H7 (cell line): Measurements from ENCODE around the gene C1QTNF7. TPM values are rescaled to one million over a fixed set of nuclear protein-coding genes. Genes with fewer than 3 reads are reported as not detected.

ENCODE experiments used
- DNase-seq: peaks from one replicate; pipeline ENCODE4 v3.0.0; 2012
- H3K27me3 ChIP-seq: 2 replicates; pipeline ENCODE4 v1.6.0; 2011; ENCODE audit warnings: mild to moderate bottlenecking, low read length; ENCODE audit not compliant: control insufficient read depth, insufficient read depth
- H3K36me3 ChIP-seq: replicated peaks from 2 replicates; pipeline ENCODE4 v1.5.1; 2011; ENCODE audit warnings: low read length; ENCODE audit not compliant: control insufficient read depth, insufficient read depth
- H3K4me3 ChIP-seq: 2 replicates; pipeline ENCODE4 v1.5.1; 2011; ENCODE audit warnings: low read depth, mild to moderate bottlenecking, control low read depth, low read length, moderate library complexity; ENCODE audit not compliant: insufficient read depth
- total RNA-seq: library from RNA; depleted of rRNA; stranded (reverse); fragments of >200 nt; shearing (Covaris generic); gene quantifications from 2 replicates; pipeline ENCODE4 v1.2.3, GENCODE V29; 2014

The C1QTNF7 gene
- total RNA-seq, 1 experiment from 2014 or later: not detected

DNA sequence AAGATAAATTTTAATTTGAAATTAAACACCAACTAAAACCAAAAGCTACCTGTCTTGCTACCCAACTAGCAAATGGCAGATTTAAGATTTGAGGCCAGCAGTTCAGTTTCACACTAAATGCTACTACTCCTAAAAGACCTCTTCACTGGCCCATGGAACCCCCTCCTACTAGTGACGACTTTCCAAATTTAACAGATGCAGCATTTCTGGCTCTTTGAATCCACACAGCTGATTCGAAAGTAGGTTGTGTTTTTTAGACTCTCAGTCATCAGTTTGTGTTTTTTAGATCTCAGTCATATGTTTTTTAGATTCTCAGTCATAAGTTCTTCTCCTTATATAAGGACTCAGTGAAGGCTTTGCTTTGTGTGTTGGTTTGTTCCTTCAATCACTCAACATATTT, 30.8 kb downstream of the C1QTNF7 start:
- Histone ChIP-seq H3K27me3 (no peaks in the 10 kb centered on the region), H3K36me3 (no peaks in the 10 kb centered on the region), H3K4me3 (no peak overlapping the region)
- no peak for DNase-seq

DNA sequence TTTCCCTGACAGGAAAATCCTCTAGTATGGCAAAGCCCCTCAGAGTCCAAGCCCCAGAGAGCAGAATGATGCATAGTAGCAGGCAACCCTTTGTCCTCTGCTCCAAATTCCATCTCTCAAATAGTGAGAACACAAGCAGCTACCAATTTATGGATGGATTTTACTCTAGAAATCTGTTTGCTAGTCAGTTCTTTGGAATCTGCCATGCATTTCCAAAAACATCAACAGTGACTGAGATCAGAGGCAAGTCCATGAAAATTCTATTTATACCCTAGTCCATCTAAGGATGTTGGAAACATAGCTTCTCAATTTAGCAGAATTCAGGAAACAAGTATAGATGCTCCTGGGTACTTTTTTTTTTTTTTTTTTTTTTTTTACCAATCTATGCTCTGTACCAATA, 31.9 kb downstream of the C1QTNF7 start:
- H3K4me3 ChIP-seq: no peak overlapping the region
- DNase-seq: no peak
- H3K27me3 ChIP-seq: no peaks in the 10 kb centered on the region
- no peaks in the 10 kb centered on the region for H3K36me3 ChIP-seq

DNA sequence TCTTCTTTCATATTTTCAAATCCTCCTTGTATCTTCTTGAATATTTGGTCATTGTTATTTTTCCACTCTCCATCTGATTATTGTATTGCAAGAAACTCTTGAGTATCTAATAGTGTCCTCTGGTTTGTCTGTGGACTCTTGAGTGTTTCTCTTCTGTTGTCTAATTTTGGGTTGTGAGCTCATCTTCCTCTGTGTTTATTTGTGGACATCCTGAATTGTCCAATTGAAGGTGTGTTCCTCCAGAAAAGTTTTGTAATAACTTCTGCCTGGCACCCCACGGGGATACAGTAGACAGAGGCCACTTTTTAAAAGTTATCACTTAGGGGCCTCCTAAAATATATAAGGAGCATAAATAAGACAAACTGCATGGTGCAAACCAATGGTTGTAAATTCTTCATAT, 38.8 kb downstream of the C1QTNF7 start:
- Histone ChIP-seq H3K4me3 (no peak overlapping the region), H3K27me3 (no peaks in the 10 kb centered on the region), H3K36me3 (no peaks in the 10 kb centered on the region)
- no peak for DNase-seq

DNA sequence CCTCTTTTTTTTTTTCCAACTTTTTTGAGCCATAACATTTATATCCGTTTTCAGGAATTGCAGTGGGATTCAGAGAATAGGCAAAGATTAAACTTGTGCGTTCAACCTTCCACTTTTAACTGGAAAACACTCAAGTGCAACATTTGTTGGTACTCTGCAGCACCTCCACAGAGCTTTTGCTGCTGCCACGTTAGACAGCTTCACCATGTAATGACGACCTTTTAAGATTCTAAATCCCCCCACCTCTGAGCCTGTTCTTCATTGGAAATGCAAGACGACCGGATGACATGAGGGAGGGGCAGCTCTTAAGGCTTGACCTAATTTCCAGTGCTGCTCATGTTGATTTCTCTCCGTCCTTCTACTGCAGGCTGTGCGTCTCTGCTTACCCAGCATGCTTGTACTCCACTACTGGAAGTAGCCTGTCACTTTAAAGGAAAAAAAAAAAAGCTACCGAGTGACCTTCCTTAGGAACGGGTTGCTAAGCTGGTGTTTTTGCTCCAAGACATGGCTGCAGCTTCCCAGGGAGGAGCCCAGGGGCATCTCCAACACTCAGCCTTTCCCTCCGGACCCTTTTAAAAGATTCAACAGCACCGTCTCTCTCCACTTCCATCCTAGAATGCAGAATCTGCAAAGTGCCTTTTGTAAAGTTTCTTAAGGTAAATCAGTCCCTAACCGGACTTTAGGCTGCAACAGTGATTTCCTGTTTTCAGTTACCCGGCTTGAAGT, 41.7 kb downstream of the C1QTNF7 start, which contains the start of gene CC2D2A:
CC2D2A (plus strand) TSS at position 481 of the 726 bp plus-strand sequence. CDS start 6,051 bp downstream, outside the sequence.
- Histone ChIP-seq H3K4me3 (peak within 1 kb of the TSS; percentile 29), H3K27me3 (no peaks in the 10 kb centered on the region), H3K36me3 (no peaks in the 10 kb centered on the region)
- peak; percentile 6 for DNase-seq

DNA sequence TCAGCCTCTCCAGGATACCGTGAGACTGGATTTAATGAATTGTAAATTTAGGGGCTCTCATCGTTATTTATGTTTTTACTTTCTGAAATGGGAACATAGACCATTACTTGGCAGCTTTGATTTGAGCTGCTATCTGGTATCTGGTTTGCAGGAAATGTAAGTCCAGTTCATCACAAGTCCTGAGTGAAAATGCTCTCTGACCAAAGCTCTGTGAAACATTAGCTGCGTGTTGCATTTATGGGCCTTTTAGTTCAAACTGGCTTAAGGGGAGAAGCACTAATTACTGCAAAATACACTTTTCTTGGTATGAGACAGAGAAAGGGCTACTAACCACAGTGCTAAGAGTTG, 42.3 kb downstream of the C1QTNF7 start:
- no peaks in the 10 kb centered on the region for H3K27me3 ChIP-seq
- H3K4me3 ChIP-seq: peak overlapping the region; percentile 29
- no peaks in the 10 kb centered on the region for H3K36me3 ChIP-seq
- DNase-seq: no peak

DNA sequence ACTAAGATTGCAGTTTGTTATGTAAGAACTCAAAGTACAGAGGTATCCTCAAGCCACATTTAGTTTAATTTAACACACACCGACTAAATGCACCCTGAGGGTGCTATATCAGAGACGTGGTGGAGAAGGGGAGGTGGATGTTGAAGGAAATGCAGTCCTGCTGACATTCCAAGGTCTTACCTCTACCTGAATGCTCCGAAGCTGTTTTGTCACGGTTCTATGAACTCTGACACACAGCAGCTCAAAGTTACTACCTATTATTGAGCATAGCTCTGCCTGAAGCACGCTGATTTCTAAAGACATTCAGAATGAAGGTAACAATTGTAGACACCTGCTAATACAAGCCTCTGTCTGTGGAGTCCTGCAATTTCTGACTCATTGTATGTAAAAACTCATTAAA, 48.6 kb downstream of the C1QTNF7 start:
- no peaks in the 10 kb centered on the region for H3K36me3 ChIP-seq
- H3K27me3 ChIP-seq: no peaks in the 10 kb centered on the region
- H3K4me3 ChIP-seq: no peak overlapping the region
- no peak for DNase-seq

DNA sequence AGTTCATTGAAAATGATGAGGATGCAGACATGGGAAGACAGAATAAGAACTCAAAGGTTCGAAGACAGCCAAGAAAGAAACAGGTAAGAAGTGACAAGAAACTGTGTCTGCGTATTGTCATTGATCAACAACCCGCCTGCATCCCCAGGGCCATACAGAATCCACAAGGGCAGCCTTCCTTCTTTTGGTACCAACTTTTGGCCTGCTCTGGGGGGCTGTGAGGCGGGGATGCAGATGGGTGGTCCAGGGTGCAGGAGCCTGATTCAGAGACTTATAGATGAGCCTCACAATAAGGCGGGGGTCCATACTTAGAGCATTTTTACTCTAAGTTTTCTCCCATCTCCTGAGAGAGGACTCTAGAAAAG, 50.9 kb downstream of the C1QTNF7 start:
- H3K27me3 ChIP-seq: no peaks in the 10 kb centered on the region
- no peaks in the 10 kb centered on the region for H3K36me3 ChIP-seq
- DNase-seq: no peak
- peak overlapping the region; percentile 46; the same call in 1 of the 2 replicates for H3K4me3 ChIP-seq

DNA sequence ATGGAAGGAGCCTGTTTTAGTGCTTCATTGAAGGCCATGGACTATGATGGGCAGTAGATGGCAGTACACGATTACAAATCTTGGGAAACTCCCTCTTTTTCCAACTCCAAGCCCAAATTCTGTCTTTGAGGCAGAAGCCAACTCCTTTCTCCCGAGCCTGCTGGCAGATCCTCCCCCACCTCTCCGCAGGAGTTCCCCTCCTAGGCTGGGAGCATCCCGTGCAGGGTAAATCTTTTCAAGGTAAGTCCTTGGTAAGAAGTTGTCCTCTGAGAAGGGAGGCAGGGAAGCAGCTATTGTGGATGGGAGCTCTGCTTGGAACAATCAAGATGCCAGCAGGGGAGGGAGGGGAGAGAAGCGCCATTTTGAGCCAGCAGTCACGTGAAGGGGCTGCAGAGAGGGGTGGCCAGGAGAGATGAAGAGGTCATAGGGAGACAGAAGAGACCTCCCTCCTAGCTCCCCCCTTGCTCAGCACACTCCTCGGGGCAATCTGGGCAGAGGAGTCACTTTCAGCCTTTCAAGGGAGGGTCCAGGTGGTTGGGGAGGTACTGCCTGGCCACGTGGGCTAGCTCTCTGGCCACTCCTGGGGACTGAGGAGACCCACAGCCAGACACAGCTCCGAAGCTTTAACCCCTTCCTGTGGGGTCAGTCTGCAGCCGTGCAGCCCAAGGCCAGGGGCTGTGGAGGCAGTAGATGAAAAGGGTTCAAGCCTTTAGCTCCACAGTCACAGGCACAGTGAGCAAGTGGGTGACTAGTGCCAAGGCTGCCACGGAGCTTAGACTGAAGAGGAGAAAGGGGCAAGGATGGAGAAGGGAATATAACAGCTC, 51.5 kb downstream of the C1QTNF7 start:
- Histone ChIP-seq H3K4me3 (peak overlapping the region; percentile 46), H3K27me3 (no peaks in the 10 kb centered on the region), H3K36me3 (no peaks in the 10 kb centered on the region)
- peak; percentile 56 for DNase-seq

DNA sequence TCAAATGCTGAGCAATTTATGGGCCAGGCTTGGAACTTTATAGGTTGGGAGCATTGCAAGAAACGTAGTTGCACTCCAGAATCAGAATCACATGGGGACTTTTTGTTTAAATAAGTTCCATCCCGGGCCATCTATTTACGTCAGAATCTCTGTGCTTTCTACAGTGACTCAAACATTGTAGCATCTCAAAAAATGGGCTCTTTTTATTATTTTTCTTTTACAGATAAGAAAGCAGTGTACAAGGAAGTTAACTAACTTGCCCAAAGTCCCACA, 52.0 kb downstream of the C1QTNF7 start:
- no peaks in the 10 kb centered on the region for H3K27me3 ChIP-seq
- H3K36me3 ChIP-seq: no peaks in the 10 kb centered on the region
- H3K4me3 ChIP-seq: peak overlapping the region; percentile 46
- DNase-seq: no peak

DNA sequence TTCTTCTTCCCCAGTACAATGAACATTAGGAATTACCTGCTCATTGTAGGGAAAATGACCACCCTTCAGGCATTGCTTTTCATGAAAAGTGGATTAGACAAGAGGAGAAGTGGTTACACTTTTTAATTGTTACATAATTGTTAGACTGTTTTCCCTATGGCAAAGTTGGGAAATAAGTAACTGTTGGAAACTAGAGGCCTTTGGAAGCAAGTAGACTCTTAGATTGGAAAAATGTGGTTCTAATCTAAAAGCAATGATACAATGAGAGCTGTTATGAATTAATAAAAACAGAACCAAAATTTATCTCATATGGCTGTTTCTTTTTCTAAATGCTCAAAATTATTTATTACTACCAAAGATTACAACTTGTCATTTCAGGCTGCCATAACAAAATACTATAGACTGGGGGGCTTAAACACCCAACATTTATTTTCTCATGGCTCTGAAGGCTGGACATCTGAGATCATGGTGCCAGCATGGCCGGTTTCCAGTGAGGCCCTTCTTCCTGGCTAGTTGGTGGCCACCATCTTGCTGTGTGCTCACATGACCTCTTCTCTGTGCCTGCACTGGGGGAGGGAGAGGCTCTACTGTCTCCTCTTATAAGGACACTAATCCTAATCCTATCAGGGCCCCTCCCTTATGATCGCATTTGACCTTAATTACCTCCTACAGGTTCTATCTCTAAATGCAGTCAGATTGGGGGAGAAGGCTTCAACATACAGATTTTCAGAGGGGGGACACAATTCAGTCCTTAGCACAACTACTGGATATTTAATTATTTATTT, 54.3 kb downstream of the C1QTNF7 start:
- DNase-seq: no peak
- H3K4me3 ChIP-seq: no peak overlapping the region
- no peaks in the 10 kb centered on the region for H3K27me3 ChIP-seq
- no peaks in the 10 kb centered on the region for H3K36me3 ChIP-seq

DNA sequence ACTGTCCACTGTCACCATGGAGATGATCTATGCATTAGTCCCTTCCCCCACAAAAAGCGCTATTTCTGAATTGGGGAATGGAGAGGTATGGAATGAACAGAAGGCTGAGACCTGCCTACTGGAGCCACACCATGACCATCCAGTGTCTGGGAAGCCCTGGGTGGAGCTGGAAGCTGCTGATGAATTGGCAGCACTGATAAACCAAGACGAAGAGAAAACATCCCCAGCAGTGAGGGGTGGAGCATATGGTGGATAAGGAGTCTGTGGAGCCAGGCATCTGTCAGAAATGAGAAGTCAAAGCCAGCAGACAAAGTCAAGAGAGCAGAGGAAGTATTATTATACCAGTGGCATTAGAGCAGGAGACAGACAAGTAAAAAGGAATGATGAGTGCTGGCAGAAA, 55.0 kb downstream of the C1QTNF7 start:
- Histone ChIP-seq H3K36me3 (no peaks in the 10 kb centered on the region), H3K4me3 (no peak overlapping the region)
- DNase-seq: no peak

DNA sequence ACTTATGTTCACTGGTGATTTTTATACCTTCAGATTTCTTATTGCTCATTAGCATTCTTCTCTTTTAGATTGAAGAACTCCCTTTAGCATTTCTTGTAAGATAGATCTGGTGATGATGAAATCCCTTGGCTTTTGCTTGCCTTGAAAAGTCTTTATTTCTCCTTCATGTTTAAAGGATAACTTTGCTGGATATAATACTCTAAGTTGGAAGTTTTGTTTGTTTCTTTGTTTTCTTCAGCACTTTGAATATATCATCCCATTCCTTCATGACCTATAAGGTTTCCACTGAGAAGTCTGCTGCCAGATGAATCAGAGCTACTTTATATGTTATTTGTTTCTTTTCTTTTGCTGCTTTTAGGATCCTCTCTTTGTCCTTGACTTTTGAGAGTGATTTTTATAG, 60.3 kb downstream of the C1QTNF7 start:
- no peaks in the 10 kb centered on the region for H3K27me3 ChIP-seq
- H3K36me3 ChIP-seq: no peaks in the 10 kb centered on the region
- H3K4me3 ChIP-seq: no peak overlapping the region
- DNase-seq: no peak

More for the DNA sequence above, 55.0 kb downstream of the C1QTNF7 start:
- no peaks in the 10 kb centered on the region for H3K27me3 ChIP-seq

DNA sequence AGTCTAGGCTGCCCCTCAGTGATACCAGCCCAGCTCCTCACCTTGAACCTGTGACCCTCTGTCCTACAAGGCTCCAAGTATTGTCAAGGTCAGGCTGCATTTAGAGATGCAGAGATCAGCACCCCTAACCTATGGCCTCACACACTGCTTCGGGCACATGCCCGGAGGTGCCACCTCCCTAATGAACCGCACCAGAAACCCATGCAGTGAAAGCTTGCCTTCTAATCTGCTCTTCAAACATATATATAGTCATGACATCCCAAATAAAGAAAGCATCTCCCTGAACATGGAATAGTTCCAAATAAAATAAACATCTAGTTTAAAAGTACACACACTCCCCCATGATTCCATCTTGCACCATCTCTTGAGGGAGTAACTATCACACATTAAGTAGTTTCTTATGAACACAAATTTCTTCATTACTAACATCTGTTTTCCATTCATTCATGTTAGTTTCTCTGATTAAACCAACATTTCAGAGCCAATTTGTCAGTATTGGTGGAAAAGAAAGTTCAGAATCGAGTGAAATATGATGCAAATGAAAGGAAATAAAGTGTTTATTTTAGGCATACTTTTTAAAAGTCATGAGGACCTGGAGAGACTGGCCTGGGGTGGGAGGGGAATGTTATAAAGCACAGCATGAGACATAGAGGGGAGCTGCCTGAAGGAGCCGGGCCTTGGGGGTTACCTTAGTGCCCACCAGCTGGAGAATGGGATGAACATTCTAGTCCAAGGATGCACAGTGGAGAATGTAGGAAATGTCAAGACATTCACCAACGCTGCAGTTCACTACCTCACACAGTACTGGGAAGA, 61.0 kb downstream of the C1QTNF7 start:
- Histone ChIP-seq H3K36me3 (no peaks in the 10 kb centered on the region), H3K4me3 (no peak overlapping the region), H3K27me3 (no peaks in the 10 kb centered on the region)
- DNase-seq: no peak

DNA sequence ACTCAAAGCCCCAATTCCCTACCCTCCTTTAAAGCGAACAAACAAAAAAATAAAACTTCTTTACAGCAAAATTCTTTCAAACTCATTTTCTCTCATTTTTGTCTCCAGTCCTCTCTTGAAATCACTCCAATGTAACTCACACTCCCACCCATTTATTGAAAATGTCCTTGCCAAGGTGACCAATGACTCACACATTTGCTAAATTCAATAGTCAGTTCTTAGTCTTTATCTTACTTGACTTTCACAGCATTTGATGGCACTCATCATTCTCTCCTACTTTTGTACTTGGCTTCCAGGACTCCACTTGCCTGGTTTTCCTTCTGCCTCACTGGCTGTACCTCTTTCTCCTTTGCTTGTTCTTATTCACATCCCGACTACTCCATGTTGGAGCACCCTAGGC, 61.7 kb downstream of the C1QTNF7 start:
- no peak overlapping the region for H3K4me3 ChIP-seq
- H3K36me3 ChIP-seq: no peaks in the 10 kb centered on the region
- DNase-seq: no peak
- H3K27me3 ChIP-seq: no peaks in the 10 kb centered on the region
